Inferior parietal cortex (tissue), 1 donor: ENCODE data around the gene KCNQ2.

Experiments
- DNase-seq: peaks from one replicate; pipeline ENCODE4 v3.0.0-alpha.2; 2016; ENCODE audit errors: extremely low spot score

Gene KCNQ2

DNA sequence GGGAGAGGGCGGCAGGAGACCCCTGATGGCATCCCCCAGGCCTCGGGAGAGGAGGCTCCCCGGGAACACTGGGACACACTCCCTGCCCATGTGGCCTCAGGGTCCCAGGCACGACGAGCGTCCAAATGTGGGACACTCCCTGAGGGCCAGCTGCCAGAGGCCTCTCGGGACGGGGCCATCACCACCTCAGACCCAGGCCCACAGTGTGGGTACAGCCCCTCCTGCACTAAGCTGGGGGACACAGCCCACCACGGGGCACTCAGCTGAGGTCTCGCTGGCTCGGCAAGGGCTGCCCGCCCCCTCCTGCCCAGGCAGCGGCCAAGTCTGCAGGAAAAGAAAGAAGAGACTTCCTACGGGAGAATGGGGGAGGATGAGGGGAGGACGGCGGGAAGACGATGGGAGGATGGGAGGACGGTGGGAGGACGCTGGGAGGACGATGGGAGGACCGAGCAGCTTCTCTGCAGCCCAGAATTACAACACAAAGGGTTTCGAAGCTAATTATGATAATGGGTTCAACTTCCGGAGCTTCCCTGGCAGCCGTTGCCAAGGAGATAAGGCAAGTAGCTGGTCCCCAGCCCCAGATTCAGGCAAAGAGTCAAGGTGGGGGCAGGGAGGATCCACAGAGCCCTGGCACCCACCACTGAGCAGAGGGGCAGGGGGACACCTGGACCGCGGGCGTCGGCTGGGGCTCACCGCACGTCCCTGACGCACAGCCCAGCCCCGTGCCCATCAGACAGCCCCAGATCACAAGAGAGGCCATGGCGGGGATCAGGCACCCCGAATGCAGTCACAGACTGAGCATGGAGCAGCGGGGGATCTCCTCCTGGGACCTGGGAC, 17.5 kb downstream of the KCNQ2 start:
- DNase-seq = no peak

DNA sequence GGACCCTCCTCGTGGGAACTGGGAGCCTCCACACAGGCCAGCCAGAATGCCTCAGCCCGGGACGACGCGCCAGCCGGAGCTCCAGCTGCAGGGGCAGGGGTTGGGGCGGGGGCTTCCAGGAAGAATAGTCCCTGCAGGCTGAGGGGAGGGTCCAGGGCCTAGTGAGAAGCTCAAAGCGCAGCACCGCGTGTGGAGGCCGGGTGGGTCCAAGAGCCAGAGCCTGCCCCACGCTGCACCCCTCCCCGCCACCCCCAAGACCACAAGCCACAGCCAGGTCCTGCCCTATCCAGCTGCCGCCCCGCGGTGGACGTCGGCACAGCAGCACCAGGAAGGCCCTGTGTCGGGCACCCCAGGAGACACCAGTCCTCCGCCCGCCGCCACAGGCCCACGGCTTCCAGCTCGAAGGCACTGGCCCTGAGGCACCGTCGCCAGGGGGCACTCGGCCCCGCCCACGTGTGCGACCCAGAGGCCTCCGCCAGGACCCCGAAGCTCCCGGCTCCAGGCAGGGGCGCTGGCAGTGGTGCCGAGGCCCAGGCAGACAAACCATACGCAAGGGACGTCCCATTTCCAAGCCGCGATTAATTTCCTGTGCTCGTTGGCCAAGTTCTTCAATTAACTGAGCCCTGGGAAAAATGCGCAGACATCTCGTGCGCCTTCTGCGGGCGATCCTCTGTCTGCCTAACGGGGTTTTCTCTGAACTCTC, 19.5 kb downstream of the KCNQ2 start:
- DNase-seq = no peak

- DNase-seq = no peak
Measured at GRCh38 chr20:63452341-63452740, 20.1 kb downstream of the KCNQ2 start.

DNA sequence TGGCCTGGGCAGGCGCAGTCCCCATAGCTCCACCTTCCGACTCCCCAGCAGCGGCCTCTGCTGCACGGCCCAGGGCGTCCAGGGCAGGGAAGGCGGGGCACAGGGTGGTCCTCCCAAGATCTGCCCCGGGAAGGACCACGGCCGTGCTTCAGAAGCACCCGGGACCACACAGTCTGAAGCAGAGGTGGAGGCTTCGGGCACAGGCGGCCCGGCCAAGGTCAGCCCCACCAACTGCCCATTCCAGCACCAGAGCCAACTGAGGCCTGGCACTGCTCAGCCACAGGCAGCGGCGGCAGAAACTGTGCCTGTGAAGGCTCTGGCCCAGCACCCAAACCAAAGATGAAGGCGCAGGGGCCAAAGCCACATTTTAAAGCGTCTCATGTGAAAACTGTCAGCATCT, 20.6 kb downstream of the KCNQ2 start:
- no peak for DNase-seq

DNA sequence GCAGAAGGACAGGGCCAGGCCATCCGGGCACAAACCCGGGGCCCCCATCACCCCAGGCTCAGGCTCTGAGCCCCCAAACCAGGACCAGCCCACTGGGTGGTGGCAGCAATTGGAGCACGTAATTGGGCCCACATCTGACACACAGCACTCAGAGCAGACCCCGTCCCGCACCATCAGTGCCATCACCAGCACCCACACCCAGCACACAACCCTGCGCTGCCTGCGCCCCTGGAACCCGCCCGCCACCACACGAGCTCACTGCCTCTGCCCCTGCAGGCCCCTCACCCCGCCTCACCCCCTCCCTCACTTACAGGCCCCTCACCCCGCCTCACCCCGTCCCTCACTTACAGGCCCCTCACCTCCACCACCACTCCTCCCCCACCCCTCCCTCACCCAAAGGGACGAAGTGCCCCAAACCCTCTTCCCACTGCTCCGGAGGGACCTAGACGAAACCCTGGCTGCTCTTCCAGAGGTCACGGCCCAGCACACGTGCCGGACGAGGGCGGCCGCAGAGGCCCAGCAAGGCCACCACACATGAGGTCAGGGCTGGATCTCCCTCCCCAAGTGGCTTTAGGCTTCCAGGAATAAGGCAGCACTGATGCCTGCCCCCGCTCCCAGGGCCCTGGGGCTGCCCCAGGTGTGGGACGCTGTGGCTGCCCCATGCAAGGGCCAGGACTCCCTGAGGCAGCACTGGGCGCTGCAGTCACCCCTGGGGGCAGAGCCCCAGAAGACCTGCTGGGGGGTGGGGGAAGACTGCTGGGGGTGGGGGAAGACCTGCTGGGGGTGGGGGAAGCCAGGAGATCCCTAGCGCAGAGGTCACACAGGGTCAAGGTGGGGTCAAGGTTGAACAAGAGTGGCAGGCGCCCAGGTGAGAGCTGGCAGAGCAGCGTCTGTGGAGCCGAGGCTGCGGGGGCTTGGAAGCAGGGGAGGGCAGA, 22.4 kb downstream of the KCNQ2 start:
- no peak for DNase-seq

DNA sequence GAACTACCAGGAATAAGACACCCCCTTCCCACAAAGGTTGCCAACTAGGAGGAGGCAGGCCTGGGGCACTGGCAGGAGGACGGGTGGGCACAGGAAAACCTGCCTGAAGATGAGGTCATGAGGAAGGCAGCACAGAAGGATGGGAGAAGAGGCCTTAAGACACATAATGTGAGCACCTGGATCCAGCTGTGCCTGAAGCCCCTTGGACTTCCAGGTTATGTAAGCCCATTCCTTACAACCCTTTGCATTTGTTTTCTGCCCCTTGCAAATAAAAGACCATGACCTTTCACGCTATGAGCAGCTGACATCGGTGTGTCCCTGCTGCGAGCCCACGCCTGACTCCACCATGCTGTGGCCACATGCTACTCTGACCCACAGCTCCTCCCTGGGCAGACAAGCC, 23.4 kb downstream of the KCNQ2 start:
- DNase-seq = no peak

DNA sequence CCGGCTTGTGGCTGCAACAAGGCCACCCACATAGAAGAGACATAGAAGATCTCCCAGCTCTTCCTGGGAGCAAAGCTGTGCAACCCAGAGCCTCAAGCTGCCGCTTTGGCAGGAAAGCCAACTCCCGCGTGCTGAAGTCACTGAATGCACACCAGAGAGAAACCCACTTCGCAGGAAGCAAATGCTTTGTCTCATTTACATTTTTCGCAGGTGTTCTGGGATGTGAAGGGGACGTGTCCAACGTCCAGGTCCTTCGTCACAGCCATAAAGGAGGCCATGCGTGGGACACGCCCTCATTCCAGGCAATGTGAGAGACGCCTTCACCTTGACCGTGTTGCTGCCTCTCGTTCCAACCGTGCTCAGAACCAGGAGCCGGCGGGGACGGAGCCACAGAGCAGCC, 24.4 kb downstream of the KCNQ2 start:
- no peak for DNase-seq

GRCh38 chr20:63447320-63447719, 25.1 kb downstream of the KCNQ2 start:
- DNase-seq = no peak

DNA sequence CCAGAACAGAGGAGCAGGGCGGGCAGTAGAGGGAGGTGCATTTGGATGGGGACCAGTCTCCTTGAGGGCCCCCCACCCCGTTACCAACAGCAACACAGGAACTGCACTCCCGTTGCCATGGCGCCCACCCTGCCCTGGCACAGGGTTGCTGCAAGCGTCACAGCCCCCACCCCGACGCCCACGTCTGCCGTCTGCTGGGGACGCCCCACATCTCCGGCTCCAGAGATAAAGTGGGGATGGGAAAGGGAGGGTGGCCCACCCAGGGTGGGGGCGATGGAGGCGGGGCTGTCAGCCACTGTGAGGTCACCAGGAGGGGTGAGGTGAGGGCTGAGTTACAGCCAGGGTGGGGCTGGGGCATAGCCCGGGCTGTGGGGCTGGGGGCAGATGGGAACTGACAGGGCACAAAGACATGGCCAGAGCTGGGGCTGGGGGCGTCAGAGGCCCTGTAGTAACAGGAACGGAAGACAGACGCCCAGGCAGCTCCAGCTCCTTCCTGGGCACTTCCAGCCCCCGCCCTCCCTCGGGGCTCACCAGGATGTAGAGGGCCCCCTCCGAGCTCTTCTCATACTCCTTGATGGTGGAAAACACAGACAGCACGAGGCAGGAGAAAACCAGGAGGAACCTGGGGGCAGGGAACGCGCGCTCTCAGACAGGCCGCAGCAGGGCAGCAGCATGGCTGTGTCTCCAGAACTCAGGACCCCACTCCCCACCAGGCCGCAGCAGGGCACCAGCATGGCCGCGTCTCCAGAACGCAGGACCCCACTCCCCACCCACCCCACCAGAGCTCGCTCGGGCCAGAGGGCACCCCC, 26.0 kb downstream of the KCNQ2 start:
- DNase-seq = no peak

- DNase-seq = no peak
Measured at GRCh38 chr20:63445075-63445734, 27.2 kb downstream of the KCNQ2 start.

GRCh38 chr20:63444548-63444947, 27.9 kb downstream of the KCNQ2 start:
- DNase-seq = no peak

DNA sequence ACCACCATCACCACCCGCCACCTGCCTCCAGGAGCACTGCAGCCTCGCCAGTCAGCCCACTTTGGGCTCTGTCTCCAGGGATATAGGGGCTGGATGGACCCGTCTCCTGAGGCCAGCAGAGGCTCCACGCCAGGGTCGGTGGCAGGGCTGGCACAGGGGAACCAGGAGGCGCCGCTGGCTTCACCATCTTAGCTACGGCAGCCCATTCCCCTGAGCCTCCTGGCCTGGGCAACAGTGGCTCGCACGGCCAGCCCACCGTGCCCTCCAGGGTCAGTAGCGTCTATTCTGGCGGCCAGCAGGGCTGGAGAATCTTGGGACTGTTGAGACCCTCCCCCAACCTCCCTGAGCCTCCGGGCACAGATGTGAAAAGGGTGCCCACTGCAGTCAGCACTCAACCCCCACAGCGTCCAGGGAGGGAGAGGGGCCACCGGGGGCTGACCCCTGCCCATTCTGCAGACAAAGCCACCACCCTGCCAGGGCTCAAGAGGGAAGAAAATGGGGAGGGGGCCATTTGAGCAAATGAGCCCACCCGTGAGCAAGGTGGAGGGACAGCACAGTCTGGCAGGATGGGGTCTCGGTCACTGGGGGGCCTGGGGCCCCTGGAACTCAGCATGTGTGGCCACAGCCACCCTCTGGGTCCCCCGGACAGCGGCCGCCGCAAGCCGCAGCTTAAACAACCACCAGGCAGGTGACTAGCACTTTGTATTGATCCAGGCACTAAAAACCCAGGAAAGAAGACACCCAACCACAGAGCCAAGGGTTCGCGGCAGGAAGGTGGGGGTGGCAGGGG, 28.7 kb downstream of the KCNQ2 start:
- no peak for DNase-seq

DNA sequence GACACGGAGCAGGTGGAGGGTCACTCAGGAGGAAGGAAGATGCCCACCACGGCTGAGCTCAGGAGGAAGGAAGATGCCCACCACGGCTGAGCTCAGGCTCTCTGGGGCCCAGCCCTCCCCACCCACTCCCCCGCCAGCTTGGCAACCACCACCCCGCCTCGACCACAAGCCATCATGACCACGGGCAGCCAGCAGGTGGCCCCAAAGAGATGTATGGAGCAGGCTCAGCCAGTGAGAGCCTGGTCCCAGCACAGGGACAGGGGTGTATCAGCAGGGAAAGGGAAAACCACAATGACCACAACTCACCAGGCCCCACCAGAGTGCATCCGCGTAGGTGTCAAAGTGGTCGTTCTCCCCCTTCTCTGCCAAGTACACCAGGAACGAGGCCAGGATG, 30.4 kb downstream of the KCNQ2 start:
- DNase-seq = no peak

- DNase-seq = no peak
Measured at GRCh38 chr20:63441136-63442099, 31.0 kb downstream of the KCNQ2 start.

GRCh38 chr20:63440366-63440955, 32.0 kb downstream of the KCNQ2 start:
- DNase-seq = no peak

GRCh38 chr20:63439866-63440265, 32.6 kb downstream of the KCNQ2 start:
- no peak for DNase-seq

DNA sequence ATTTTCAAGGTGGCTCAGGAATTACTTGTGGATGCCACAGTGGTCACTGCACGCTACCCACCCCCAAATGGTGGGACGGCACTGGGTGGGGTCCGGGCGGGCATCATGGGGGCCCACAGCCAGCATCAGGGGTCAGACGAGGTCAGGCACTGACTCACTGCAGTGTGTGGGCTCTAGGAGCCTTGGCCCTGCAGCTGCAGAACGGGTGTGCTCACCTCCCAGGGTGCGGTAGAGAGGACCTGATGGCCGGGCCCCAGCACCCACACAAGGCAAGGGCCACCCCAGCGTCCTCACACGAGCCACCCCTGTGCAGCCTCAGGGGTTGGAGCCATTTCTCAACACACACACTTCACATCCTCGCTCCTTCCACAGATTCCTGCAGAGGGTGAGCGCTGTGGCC, 34.3 kb downstream of the KCNQ2 start:
- DNase-seq = no peak

- DNase-seq = no peak
Measured at GRCh38 chr20:63435552-63435951, 36.9 kb downstream of the KCNQ2 start.
